Measurements from ENCODE around the gene PODN. TPM values are rescaled to one million over a fixed set of nuclear protein-coding genes. Genes with fewer than 3 reads are reported as not detected.
A peak's percentile ranks its signal among the peaks of the same experiment; 100 is the strongest.

Gene PODN
- total RNA-seq, 4 donors from 2014 or later: 209 to 1,182 (median 700) TPM

DNA sequence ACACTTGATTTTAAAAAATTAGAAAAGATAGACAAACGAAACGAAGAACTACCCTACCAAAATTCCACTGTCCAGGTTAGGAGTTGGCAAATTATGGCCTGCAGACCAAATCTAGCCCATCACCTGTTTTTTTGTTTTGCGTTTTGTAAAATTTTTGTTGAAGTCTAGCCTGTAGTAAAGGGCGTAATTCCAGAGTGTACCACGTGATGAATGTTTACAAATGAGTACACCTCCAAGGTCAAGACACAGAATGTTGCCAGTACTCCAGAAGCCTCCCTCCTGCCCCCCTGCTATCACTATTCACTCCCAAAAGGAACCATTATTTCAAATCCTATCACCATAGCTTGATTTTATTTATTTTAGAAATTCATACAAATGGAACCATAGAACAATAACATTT lies 17.1 kb upstream of the PODN start:
- DNase-seq (ENCODE audit: low spot score in 2 of 2): no peak
- peaks cover 0 to 48% (median 19%) of the 10 kb centered on the region in 4 donors for H3K4me1 ChIP-seq
- H3K27ac ChIP-seq: no peak overlapping the region
- WGBS, 2 donors: 78 to 81% methylated on average over 5 of the region's 5 CpGs
- H3K9me3 ChIP-seq: no peaks in the 10 kb centered on the region
- TF ChIP-seq POLR2A (IDR thresholded peaks at IDR 0.05) (no peak), EP300 (IDR thresholded peaks at IDR 0.05) (no peak)
- TF ChIP-seq, protein P1, sequence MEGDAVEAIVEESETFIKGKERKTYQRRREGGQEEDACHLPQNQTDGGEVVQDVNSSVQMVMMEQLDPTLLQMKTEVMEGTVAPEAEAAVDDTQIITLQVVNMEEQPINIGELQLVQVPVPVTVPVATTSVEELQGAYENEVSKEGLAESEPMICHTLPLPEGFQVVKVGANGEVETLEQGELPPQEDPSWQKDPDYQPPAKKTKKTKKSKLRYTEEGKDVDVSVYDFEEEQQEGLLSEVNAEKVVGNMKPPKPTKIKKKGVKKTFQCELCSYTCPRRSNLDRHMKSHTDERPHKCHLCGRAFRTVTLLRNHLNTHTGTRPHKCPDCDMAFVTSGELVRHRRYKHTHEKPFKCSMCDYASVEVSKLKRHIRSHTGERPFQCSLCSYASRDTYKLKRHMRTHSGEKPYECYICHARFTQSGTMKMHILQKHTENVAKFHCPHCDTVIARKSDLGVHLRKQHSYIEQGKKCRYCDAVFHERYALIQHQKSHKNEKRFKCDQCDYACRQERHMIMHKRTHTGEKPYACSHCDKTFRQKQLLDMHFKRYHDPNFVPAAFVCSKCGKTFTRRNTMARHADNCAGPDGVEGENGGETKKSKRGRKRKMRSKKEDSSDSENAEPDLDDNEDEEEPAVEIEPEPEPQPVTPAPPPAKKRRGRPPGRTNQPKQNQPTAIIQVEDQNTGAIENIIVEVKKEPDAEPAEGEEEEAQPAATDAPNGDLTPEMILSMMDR (IDR thresholded peaks at IDR 0.05): no peak
- H3K4me3 ChIP-seq: no peak overlapping the region
- peaks cover 0 to 25% (median 0%) of the 10 kb centered on the region in 3 donors for H3K36me3 ChIP-seq
- no peaks in the 10 kb centered on the region for H3K27me3 ChIP-seq

DNA sequence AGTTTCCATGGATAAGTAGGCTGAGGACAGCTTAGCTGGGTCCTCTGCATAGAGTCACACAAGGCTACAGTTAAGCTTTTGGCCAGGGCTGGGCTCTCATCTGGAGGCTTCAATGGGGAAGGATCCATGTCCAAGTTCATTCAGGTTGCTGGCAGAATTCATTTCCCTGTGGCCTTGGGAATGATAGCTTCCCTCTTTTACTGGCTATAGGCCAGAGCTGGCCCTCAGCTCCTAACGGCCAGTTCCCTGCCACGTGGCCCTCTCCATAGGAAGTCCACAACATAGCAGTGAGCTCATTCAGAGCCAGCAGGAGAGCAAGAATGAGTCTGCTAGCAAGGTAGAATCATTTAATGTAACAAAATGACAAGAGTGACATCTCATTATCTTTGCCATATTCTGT lies 15.1 kb upstream of the PODN start:
- 24 to 29% methylated on average over 2 of the region's 2 CpGs for WGBS, 2 donors
- Histone ChIP-seq H3K27ac (peak overlapping the region in 1 of 4 donors; percentile 82), H3K9me3 (no peaks in the 10 kb centered on the region), H3K4me1 (peaks cover 0 to 65% (median 23%) of the 10 kb centered on the region in 4 donors), H3K36me3 (peaks cover 0 to 11% (median 0%) of the 10 kb centered on the region in 3 donors), H3K27me3 (no peaks in the 10 kb centered on the region), H3K4me3 (no peak overlapping the region)
- DNase-seq (ENCODE audit: low spot score in 2 of 2): no peak
- TF ChIP-seq EP300 (IDR thresholded peaks at IDR 0.05): no peak
- TF ChIP-seq, protein P1 (IDR thresholded peaks at IDR 0.05): no peak
- no peak for TF ChIP-seq POLR2A (IDR thresholded peaks at IDR 0.05)

DNA sequence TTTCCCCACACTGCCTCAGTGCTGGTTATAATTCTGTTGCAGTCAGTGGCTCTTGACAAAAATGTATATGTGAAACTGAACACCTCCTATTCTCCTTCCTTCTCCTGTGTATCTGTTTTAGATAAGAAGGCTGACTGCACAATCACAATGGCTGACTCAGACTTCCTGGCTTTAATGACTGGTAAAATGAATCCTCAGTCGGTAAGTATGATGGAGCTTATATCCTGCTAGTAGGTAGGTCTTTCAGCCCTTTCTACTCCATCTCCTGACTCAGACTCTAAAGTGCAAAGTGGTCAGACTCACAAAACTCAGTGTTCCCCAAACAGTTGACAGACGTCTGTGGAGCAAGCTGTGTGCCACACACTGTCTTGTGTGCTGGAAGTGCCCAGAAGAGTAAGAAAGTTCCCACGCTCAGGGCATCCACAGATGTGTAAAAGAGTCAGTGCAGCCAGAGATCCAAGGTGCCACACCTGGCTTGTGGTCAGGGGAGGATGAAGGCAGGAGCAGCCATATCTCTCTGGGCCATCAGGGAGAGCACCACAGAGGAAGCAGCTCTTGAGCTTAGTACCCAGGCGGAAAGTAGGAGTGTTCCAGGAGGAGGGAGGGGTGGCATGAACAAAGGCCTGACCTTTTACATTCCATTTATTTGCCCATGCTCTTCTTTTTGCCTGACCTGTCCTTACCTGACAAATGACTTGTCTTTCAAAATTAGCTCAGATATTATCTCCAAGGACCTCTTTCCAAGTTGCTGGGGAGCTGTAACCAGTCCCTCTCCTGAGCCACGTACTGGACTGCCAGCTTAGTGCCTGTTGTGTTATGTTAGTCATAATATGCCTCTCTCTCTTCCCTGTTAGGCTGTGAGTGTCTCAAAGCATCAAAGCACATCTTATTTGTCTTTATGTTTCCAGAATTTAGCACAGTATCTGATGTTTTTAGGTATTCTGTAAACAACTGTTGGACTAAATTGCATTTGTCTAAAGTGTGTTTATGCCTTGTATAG lies 14.0 kb upstream of the PODN start:
- WGBS, 2 donors: 60 to 76% methylated on average over 5 of the region's 5 CpGs
- DNase-seq (ENCODE audit: low spot score in 2 of 2): no peak
- no peak for TF ChIP-seq POLR2A (IDR thresholded peaks at IDR 0.05)
- no peak for TF ChIP-seq EP300 (IDR thresholded peaks at IDR 0.05)
- TF ChIP-seq, protein P1 (IDR thresholded peaks at IDR 0.05): no peak

DNA sequence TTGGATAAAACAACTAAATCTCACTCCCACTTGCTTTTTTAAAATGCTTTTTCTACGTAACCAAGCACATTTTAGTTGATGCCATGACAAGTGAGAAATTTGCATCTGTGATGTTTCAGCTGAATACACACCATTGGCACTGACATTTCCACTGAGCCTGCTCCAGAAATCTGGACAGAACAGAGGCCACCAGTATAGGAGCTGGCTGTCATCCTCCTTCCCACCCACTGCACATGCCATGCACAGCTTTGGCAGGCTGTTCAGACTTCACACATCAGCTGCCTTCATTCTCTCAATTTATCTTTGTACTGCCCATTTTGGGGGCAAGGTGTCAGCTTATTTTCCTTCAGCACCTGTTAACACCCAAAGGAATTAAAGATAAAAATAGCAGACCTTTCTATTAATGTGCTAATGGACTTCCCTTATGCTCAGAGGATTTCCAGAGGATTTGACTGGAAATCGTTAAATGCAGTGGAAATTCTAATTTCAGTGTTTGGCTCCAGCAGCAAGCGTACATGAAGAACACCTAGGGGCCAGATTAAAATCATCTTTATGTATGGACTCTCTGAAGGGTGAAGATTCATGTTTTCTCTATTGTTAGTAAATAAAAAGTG lies 12.9 kb upstream of the PODN start:
- WGBS, 2 donors: 51 to 55% methylated on average over 3 of the region's 3 CpGs
- no peak overlapping the region for H3K4me3 ChIP-seq
- H3K27ac ChIP-seq: peak overlapping the region; percentile 11 to 82 (median 52)
- TF ChIP-seq POLR2A (IDR thresholded peaks at IDR 0.05) (no peak), EP300 (IDR thresholded peaks at IDR 0.05) (no peak)
- TF ChIP-seq, protein P1 (IDR thresholded peaks at IDR 0.05): no peak
- no peaks in the 10 kb centered on the region for H3K27me3 ChIP-seq
- H3K36me3 ChIP-seq: peaks cover 0 to 25% (median 0%) of the 10 kb centered on the region in 3 donors
- no peak for DNase-seq (ENCODE audit: low spot score in 2 of 2)
- peaks cover 0 to 61% (median 23%) of the 10 kb centered on the region in 4 donors for H3K4me1 ChIP-seq
- no peaks in the 10 kb centered on the region for H3K9me3 ChIP-seq

More for the DNA sequence above, 14.0 kb upstream of the PODN start:
- Histone ChIP-seq H3K27me3 (no peaks in the 10 kb centered on the region), H3K36me3 (peaks cover 0 to 19% (median 0%) of the 10 kb centered on the region in 3 donors), H3K4me3 (no peak overlapping the region), H3K9me3 (no peaks in the 10 kb centered on the region), H3K4me1 (peaks cover 0 to 62% (median 23%) of the 10 kb centered on the region in 4 donors), H3K27ac (peak overlapping the region in 2 of 4 donors; percentile 79 to 82)

Data from tibial nerve (tissue), 4 donors.